Fibroblast of skin of left quadriceps (primary cell): ENCODE data around the gene PLEKHG4.

Source experiments
- DNase-seq, 2 experiments: peaks; one replicate each; pipeline ENCODE4 v3.0.0-alpha.2; 2013; ENCODE audit warnings: low read depth in 2 of 2

The PLEKHG4 gene

DNA sequence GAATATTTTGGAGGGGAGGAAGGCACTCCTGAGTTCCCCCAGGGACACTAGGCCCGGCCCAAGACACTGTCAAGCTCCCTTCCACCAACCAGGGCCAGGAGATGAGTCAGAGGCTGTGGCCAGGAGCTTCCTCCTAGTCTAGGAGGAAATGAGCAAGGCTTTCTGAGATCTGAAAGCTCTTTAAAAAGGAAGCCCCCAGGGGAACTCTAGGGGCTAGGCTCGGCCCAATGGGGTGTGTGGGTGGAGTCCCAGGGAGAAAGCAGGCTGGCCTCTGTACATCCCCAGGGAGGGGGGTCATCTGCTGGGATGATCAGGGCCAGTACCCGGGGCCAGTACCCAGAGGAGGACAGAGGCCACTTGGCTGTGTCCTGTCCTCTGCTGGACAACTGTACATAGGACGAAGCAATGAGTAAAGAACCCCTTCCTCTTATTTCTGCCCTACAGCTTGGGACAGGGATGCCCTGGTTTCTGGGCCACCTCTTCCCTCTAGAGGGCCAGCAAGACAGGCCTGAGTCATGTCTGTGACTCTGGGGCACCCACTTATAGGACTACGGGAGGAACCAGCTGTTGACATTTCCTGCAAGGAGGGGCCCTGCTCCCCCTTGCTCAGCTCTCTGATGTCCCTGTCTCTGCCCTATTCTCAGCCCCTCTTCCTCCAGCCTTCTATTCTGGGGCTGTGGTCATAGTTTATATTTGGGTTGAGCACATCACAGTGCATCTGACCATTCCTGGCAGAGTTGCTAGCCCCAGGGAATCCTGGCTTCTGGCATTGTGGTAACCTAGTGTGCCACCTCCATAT is 34.7 kb upstream of the PLEKHG4 start:
- peak; percentile 78 for DNase-seq

- no peak for DNase-seq
Measured at GRCh38 chr16:67245186-67245585, 34.1 kb upstream of the PLEKHG4 start.

DNA sequence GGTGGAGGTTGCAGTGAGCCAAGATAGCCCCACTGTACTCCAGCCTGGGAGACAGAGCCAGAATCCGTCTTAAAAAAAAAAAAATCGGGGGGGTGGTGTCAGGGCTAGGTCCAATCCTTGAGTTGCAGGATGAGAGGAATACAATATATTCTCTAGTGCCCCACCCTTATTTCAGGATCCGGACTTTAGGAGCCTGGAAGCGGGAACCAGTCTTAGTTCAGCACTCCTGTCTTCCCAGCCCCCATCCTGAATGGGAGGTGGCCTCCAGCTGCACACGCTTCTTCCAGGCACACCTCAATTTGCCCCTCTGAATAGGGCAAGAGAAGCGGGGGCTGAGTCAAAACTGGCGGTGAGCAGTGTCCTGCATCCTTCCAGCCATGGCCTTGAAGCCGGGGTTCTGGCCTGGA is 33.7 kb upstream of the PLEKHG4 start:
- DNase-seq, result no peak

DNA sequence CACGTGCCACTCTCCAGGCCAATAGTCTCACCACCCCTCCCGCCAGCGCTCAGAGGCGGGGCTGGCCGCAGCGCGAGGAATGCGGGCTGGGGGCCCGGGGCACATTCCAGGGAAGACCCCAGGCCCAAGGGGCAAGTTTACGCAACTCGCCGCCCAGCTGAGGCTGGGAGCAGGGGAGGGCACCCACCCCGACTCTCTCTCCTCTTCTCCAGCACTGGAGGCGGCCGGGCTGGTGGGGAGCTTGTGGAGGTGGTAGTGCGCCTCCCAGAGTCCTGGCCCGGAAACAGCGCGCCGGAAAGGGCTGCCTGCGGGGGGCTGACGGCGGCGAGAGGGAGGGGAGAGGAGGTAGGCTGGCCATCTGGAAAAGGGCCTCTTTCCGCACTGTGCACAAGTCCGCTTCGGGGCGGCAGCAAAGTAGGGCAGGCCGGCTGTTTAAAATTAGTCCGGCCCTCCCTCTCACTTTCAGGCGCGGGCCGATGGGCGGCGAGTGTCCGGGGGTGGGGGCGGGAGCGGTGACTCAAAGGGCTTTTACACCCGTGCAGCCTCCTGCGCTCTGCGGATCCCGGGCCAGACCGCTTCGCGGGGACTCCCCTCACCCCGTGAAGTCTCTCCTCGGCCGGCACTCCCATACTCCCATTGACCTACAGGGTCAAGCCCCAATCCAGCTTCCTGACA is 33.1 kb upstream of the PLEKHG4 start:
- DNase-seq, result peak in 1 of 2 experiments; percentile 65

DNA sequence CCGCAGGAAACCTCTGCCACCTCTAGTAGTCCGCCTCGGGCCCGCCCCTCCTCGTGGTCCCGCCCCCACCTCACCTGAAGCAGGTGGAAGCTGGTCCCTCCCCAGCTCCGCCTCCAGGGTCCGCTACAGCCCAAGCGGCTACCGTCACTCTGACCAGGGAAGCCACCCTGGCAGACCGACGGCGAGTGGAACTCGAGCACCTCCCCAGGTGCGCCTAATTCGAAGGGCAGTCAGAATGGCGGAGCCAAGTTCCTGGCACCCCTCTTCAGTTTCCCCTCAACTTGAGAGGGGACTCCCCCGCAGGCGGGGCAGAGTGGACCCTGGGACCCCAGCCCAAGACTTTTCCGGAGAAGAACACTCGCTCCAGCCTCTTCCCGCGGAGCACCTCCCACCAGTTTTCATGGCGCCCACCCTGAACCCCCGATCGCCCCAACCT is 32.6 kb upstream of the PLEKHG4 start:
- no peak for DNase-seq

DNA sequence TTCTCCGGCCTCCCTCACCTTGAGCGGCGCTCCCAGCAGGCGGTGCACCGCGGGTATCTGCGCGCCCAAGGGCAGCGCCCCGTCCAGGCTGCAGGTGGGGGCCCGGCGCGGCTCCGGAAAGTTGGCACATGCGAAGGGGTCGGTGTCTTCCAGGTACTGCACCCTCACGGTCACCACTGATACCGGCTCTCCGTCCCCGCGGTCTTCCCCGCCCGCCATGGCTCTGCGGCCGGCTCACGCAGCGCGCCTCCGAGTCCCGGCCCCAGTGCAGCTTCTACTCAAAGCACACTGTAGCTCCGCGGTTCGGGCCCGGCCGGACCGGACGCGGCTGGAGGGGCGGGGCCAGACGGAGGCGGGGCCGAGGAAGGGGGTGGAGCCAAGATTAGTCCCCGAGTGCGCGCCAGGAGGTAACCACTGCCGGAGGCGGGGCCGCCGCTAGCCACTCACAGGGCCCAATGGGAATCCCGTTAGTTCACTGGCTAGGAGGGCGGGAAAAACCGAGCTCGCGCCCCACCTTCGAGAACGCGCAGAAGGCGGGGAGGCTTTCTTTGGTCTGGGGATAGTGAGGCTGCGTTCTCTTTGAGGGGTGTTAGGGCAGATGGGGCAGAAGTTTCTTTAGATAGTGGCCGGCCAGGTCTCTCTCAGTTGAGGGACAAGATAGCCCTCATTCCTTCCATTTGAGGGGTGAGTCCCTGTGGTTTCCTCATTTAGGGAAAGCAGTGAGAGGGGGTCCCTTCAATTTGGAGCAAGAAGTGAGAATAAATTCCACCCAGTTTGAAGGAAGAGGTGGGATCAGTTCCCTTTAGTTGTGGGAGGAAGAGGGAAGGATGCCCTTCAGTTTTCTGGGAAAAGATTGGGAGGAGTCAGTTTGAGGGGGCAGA is 31.9 kb upstream of the PLEKHG4 start, which contains the start of gene FHOD1:
TSS of gene FHOD1 (minus strand) at position 290 of the 881 bp plus-strand sequence. CDS start at position 219, 71 bp downstream.
- DNase-seq, result peak; percentile 86 to 87

- DNase-seq, result no peak
Measured at GRCh38 chr16:67248073-67248400, 31.3 kb upstream of the PLEKHG4 start.

DNA sequence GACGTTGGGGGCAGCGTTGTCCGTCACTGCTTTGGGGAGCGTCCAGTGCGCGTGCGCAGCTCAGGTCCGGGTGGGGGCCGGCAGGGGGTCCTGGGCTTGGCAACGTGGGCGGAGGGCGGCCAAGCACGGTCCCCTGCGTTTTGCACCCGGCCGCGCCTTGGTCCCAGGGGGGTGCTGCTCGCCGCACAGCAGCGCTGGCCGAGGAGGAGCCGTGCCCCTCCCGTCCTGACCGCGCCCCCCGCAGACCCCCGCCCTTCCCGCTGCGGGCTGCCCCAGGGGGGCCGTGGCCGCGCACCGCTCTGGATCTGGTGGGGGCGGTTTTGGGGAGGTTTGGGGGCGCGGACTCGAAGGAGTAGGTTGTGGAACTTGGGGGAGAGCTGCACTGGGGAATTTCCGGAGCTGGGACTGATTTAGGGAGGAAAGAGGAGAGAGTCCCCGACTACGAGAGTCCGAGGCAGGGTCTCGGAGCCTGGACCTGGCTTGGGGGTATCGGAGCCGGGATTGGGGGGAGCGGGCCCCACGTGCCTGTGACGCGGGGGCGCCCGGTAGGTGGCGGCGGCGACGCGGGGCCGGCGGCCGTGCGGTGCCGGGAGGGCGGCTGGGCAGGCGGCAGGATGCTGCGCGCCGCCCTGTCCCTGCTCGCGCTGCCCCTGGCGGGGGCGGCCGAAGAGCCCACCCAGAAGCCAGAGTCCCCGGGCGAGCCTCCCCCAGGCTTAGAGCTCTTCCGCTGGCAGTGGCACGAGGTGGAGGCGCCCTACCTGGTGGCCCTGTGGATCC is 30.7 kb upstream of the PLEKHG4 start, which contains the start of gene SLC9A5:
TSS of gene SLC9A5 (plus strand) at position 579 of the 777 bp plus-strand sequence. CDS start at position 615, 36 bp downstream.
- no peak for DNase-seq

DNA sequence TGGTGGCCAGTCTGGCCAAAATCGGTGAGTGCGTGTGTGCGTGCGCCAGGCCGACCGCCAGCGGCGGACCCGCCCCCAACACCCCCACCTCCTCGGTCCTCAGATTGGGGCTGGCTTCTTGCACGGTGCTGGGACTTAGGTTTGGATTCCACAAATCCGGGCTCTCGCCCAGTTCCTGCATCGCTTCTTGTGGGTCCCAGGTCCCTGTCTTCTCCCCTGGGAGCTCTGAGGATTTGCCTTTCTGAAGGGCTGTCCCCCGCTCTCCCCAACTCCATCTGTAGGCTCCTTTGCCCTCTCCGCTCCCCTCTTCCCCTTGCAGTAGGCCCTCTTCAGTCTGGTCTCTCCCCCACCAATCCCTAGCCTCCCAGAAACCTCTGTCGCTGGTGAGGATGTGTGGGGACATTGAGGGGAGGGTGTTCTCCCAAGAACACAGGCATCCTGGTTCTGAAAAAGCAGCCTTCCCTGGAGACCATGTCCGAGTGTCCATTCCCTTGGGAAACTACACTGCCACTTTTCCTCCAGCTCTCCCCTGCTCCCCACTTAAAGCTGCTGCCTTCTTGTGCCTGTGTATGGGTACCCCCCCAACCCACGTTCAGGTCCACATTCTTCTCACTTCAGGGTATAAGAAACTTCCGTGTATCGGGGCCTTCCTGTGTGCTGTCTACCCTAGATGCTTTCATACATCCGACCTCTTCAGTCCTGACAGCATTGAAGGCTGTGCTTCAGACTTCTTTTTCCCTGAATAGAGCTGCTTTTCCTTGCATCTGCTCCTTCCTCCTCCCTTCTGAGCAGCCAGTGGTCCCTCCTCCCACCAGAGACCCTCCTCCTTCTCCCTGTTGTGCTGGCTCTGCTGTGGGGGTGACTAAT is 29.9 kb upstream of the PLEKHG4 start:
- DNase-seq, result no peak

DNA sequence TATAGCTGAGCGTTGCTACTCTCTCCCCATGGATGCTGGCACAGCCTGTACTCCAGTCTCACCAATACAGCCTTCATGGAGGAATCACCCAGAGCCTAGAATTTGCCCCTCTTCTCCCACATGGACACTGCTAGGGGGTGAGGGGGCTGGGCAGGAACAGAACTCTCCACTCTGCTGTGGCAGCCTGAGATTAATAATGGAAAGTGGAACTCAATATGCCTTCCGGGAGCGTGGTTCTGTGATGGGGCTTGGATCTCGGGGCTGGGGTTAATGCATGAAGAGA is 29.3 kb upstream of the PLEKHG4 start:
- no peak for DNase-seq

GRCh38 chr16:67252609-67253497 is 26.5 kb upstream of the PLEKHG4 start:
- DNase-seq, result no peak

GRCh38 chr16:67254801-67255552 is 24.4 kb upstream of the PLEKHG4 start:
- DNase-seq, result no peak

DNA sequence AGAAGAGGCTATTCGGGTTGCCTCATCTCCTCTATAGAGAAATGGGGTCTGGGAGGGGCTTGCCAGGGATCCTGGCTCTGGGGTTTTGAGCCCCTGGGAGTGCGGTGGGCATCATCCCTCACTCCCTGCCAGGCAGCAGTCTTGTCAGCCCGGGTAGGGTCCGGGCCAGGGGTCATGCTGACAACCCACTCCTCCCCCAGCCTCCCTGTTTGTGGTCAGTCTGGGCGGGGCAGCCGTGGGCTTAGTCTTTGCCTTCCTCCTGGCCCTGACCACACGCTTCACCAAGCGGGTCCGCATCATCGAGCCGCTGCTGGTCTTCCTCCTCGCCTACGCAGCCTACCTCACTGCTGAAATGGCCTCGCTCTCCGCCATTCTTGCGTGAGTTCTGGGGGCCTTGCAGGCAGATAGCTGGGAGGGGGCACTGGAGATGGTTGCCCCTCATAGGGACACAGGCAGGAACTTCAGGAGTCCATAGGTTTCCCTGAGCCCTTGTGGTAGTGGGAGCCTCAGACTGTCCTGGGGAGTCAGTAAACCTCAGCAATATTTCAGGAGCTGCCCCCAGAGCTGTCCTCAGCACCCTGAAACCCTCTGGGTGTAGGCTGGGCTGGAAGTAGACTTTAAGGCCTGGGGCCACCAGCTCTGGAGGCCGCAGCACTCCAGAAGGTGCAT is 23.6 kb upstream of the PLEKHG4 start:
- DNase-seq, result no peak

DNA sequence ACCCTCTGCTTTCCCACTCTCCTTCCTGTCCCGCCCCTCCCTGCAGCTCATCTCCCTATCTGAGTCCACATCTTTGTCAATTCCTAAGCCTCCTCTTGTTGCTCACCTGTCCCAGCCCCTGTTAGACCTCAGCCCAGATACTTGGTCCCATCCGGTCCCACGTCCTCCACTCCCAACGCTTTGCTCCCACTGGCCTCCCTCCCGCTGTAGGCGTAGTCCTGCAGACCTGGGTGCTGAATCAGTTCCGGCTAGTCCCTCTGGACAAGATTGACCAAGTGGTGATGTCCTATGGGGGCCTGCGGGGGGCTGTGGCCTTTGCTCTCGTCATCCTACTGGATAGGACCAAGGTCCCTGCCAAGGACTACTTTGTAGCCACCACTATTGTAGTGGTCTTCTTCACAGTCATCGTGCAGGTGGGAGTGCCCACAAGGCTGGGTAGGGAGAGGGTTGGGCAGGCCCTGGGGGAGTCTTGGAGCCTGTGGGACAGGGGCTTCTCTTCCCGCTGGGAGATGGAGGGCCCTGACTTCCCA is 22.6 kb upstream of the PLEKHG4 start:
- no peak for DNase-seq

DNA sequence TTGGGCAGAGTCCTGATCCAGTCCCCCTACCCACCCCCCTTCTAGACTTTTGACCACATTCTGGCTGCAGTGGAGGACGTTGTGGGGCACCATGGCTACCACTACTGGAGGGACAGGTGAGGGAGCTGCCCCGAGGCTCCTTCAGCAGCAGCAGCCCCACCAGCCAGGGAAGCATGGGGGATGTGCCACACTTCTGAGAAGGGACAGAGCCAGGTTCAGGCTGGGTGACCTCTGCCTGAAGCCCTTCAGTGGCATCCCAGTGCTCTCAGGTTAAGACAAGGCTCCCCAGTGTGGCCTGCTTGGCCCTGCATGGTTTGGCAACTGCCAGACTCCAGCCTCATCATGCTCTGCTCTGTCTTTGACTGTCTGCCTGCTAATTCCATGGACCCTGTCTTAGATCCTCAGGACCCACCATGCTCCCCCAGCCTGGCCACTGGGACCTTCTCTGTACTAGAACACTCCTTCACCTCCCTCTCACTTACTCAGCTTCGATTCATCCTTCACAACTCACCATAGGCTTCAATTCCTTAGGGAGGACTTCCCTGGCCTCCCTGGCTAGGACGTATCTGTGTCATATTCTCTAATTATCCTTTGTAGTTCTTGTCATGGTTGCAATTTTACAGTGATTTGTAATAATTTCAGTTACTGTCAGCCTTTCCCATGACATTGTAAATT is 21.7 kb upstream of the PLEKHG4 start:
- no peak for DNase-seq

GRCh38 chr16:67258161-67258835 is 21.0 kb upstream of the PLEKHG4 start:
- DNase-seq, result no peak

DNA sequence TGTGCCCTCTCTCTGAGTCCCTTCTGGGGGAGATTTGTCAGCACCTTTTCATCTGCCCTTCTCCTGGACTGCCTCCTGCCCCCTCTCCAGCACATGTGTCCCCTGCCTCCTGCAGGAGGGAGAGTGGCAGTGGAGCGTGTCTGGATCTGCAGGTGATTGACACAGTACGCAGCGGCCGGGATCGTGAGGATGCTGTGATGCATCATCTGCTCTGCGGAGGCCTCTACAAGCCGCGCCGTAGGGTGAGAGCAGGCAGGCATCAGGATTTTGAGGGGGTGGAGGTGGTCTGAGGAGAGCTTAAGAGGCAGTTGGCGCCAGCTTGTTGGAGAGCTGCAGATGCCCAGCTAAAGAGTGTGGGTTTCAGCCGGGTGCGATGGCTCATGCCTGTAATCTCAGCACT is 19.6 kb upstream of the PLEKHG4 start:
- no peak for DNase-seq
